ENCODE results near the gene TASOR2.

The TASOR2 gene

GRCh38 chr10:5656737-5657579 lies 27.7 kb upstream of the TASOR2 start:
- H3K36me3 ChIP-seq (ENCODE audit: control insufficient read depth, insufficient read depth, low read length) = no peaks in the 10 kb centered on the region
- H3K4me1 ChIP-seq (ENCODE audit: control insufficient read depth, insufficient read depth, low read length, poor library complexity, severe bottlenecking) = peaks cover 3% of the 10 kb centered on the region
- WGBS, 2 experiments (ENCODE audit: insufficient coverage in 2 of 2) = 88 to 90% methylated on average over 4 to 5 of the region's 8 CpGs
- no peaks in the 10 kb centered on the region for H3K9me3 ChIP-seq (ENCODE audit: control insufficient read depth, low read length)
- no peak overlapping the region for H3K4me3 ChIP-seq (ENCODE audit: extremely low read depth, insufficient read depth, low read length, poor library complexity, severe bottlenecking)
- H3K27ac ChIP-seq (ENCODE audit: low read depth, low read length, severe bottlenecking) = no peak overlapping the region

DNA sequence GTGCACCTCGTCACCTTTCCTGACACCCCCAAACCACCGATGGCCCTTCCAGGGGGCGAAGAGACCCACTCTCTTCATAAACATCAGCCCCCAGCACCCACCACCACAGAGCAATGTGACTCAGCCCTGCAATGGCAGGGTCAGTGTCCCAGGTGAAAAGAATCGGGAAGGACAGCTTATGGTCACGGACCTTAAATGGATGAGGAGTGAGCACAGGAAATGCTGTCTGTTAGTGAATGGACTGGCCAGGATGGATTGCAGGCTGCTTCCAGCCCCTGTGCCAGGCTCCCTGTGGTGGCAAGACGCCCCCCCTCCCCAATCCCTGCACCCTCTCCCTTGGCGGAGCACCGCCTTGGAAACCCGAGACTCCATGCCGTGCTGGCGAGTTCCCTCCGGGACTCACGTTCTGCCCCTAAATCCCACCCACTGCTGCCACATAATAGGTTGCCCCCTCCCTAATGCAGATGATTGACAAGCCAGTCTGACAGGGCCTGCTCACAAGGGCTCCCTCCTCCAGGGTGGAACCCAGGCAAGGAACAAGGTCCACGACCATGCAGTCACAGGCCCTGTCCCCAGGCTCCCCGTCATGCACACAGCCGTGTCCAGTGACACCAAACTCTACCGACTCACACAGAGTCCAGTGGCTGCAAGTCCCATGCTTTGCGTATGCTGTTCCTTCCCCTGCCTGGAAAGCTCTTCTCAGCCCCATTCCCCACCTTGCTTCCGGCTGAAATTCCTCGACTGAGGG lies 25.6 kb upstream of the TASOR2 start:
- WGBS, 2 experiments (ENCODE audit: insufficient coverage in 2 of 2) = 61 to 63% methylated on average over 13 to 15 of the region's 20 CpGs
- H3K27ac ChIP-seq (ENCODE audit: low read depth, low read length, severe bottlenecking) = no peak overlapping the region
- H3K4me3 ChIP-seq (ENCODE audit: extremely low read depth, insufficient read depth, low read length, poor library complexity, severe bottlenecking) = no peak overlapping the region
- H3K36me3 ChIP-seq (ENCODE audit: control insufficient read depth, insufficient read depth, low read length) = no peaks in the 10 kb centered on the region
- H3K4me1 ChIP-seq (ENCODE audit: control insufficient read depth, insufficient read depth, low read length, poor library complexity, severe bottlenecking) = peaks cover 3% of the 10 kb centered on the region
- H3K9me3 ChIP-seq (ENCODE audit: control insufficient read depth, low read length) = no peaks in the 10 kb centered on the region

DNA sequence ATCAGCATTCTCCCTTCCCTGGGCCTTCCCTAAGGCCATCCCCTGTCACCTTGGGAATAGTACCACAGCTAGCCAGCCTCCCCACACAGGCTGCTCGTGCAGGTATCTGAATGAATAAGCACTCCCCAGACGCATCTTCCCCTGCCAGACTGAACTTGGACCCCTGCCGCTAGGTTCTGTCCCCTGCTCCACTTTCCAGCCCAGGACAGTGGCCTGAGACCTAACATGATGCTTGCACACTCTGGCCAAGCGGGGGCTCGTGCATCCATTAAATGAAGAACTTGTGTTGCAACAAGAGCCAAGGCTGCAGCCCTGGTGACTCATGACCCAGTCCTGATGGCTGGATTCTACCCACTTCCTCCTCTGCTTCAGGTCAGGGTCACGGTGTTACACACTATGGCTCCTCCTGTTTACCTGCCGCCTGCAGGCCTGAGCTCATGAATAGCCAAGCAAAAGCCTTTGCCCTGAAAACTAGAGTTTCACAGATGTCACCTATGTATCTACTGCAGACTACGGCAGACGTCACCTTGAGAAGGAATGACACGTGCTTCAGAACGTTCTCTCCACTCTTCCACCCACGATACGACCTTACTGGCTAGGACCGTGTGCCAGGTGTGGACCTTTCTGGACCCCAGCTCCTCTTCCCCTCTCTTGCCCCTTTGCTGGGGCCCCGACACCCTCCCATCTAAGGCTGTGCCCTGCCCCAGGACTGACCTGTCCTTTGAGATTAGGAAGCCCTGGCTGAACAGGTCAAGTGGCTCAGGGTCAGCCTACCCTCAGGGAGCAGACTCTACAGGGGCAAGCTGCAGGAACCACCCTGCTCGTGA lies 24.7 kb upstream of the TASOR2 start:
- H3K4me3 ChIP-seq (ENCODE audit: extremely low read depth, insufficient read depth, low read length, poor library complexity, severe bottlenecking) = no peak overlapping the region
- no peak overlapping the region for H3K27ac ChIP-seq (ENCODE audit: low read depth, low read length, severe bottlenecking)
- H3K36me3 ChIP-seq (ENCODE audit: control insufficient read depth, insufficient read depth, low read length) = no peaks in the 10 kb centered on the region
- 68% methylated on average over 12 to 16 of the region's 16 CpGs for WGBS, 2 experiments (ENCODE audit: insufficient coverage in 2 of 2)
- peaks cover 3% of the 10 kb centered on the region for H3K4me1 ChIP-seq (ENCODE audit: control insufficient read depth, insufficient read depth, low read length, poor library complexity, severe bottlenecking)
- H3K9me3 ChIP-seq (ENCODE audit: control insufficient read depth, low read length) = no peaks in the 10 kb centered on the region

DNA sequence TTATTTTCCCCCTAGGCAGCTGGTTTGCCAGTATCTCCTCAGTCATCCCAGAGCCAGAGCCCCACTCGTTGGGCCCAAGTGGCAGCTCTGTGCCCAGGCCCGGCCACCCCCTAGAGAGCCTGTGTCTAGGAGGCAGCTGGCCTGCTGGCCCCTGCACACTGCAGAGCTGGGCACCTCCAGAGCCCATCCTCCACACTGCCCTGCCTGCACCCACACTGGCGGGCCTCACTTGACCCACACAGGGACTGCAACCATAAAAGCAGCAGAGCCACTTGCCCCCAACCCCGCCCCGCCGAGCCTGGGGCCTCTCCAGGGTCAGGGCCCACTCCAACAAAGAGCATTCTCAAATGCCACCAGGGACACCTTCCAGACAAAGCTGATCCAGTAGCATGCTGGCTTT lies 23.6 kb upstream of the TASOR2 start:
- H3K27ac ChIP-seq (ENCODE audit: low read depth, low read length, severe bottlenecking) = no peak overlapping the region
- no peak overlapping the region for H3K4me3 ChIP-seq (ENCODE audit: extremely low read depth, insufficient read depth, low read length, poor library complexity, severe bottlenecking)
- no peaks in the 10 kb centered on the region for H3K9me3 ChIP-seq (ENCODE audit: control insufficient read depth, low read length)
- H3K36me3 ChIP-seq (ENCODE audit: control insufficient read depth, insufficient read depth, low read length) = no peaks in the 10 kb centered on the region
- H3K4me1 ChIP-seq (ENCODE audit: control insufficient read depth, insufficient read depth, low read length, poor library complexity, severe bottlenecking) = peaks cover 3% of the 10 kb centered on the region
- WGBS, 2 experiments (ENCODE audit: insufficient coverage in 2 of 2) = 86 to 91% methylated on average over 4 of the region's 6 CpGs

GRCh38 chr10:5662708-5663579 lies 21.7 kb upstream of the TASOR2 start:
- 50 to 82% methylated on average over 2 to 5 of the region's 9 CpGs for WGBS, 2 experiments (ENCODE audit: insufficient coverage in 2 of 2)
- Histone ChIP-seq H3K9me3 (ENCODE audit: control insufficient read depth, low read length) (no peaks in the 10 kb centered on the region), H3K4me1 (ENCODE audit: control insufficient read depth, insufficient read depth, low read length, poor library complexity, severe bottlenecking) (peaks cover 3% of the 10 kb centered on the region), H3K36me3 (ENCODE audit: control insufficient read depth, insufficient read depth, low read length) (no peaks in the 10 kb centered on the region), H3K27ac (ENCODE audit: low read depth, low read length, severe bottlenecking) (no peak overlapping the region), H3K4me3 (ENCODE audit: extremely low read depth, insufficient read depth, low read length, poor library complexity, severe bottlenecking) (no peak overlapping the region)

GRCh38 chr10:5663692-5664427 lies 20.8 kb upstream of the TASOR2 start:
- Histone ChIP-seq H3K4me1 (ENCODE audit: control insufficient read depth, insufficient read depth, low read length, poor library complexity, severe bottlenecking) (peaks cover 3% of the 10 kb centered on the region), H3K27ac (ENCODE audit: low read depth, low read length, severe bottlenecking) (no peak overlapping the region), H3K9me3 (ENCODE audit: control insufficient read depth, low read length) (no peaks in the 10 kb centered on the region), H3K36me3 (ENCODE audit: control insufficient read depth, insufficient read depth, low read length) (no peaks in the 10 kb centered on the region), H3K4me3 (ENCODE audit: extremely low read depth, insufficient read depth, low read length, poor library complexity, severe bottlenecking) (no peak overlapping the region)
- 47 to 80% methylated on average over 3 to 5 of the region's 12 CpGs for WGBS, 2 experiments (ENCODE audit: insufficient coverage in 2 of 2)

GRCh38 chr10:5665373-5666007 lies 19.1 kb upstream of the TASOR2 start:
- H3K4me1 ChIP-seq (ENCODE audit: control insufficient read depth, insufficient read depth, low read length, poor library complexity, severe bottlenecking) = no peaks in the 10 kb centered on the region
- H3K27ac ChIP-seq (ENCODE audit: low read depth, low read length, severe bottlenecking) = no peak overlapping the region
- peak overlapping the region; percentile 71 for H3K4me3 ChIP-seq (ENCODE audit: extremely low read depth, insufficient read depth, low read length, poor library complexity, severe bottlenecking)

GRCh38 chr10:5666008-5666840 lies 18.4 kb upstream of the TASOR2 start, which contains the start of gene ASB13:
Gene ASB13, minus strand, starts transcription at chr10:5666595. Its CDS starts 44 bp downstream, at chr10:5666551.
- WGBS, 2 experiments (ENCODE audit: insufficient coverage in 2 of 2) = 1% methylated on average over 70 to 106 of the region's 112 CpGs
- Histone ChIP-seq H3K4me3 (ENCODE audit: extremely low read depth, insufficient read depth, low read length, poor library complexity, severe bottlenecking) (peak within 1 kb of the TSS; percentile 71), H3K4me1 (ENCODE audit: control insufficient read depth, insufficient read depth, low read length, poor library complexity, severe bottlenecking) (no peaks in the 10 kb centered on the region), H3K36me3 (ENCODE audit: control insufficient read depth, insufficient read depth, low read length) (no peaks in the 10 kb centered on the region), H3K9me3 (ENCODE audit: control insufficient read depth, low read length) (no peaks in the 10 kb centered on the region), H3K27ac (ENCODE audit: low read depth, low read length, severe bottlenecking) (no peak within 1 kb of the TSS)

More at GRCh38 chr10:5665373-5666007, 19.1 kb upstream of the TASOR2 start:
- Histone ChIP-seq H3K36me3 (ENCODE audit: control insufficient read depth, insufficient read depth, low read length) (no peaks in the 10 kb centered on the region), H3K9me3 (ENCODE audit: control insufficient read depth, low read length) (no peaks in the 10 kb centered on the region)
- WGBS, 2 experiments (ENCODE audit: insufficient coverage in 2 of 2) = 0 to 27% methylated on average over 1 to 3 of the region's 9 CpGs

Data from mesodermal cell (in vitro differentiated cells).